Caco-2 (cell line): ENCODE data around the gene MRI1. TPM values are rescaled to one million over a fixed set of nuclear protein-coding genes. Genes with fewer than 3 reads are reported as not detected.
"Not testable (repeated sequence)": the region's sequence is repeated elsewhere in the genome, so short reads cannot be mapped to it uniquely, and the experiment has no call there.

Source experiments
- BruUV-seq: library from RNA; stranded (reverse); fragments of 400-500 nt; replicated peaks from 2 replicates; lab custom pipeline; 2021; lab: Mats Ljungman, UMichigan
- CTCF ChIA-PET: fragments of 300-600 bp; sonication (Branson Sonifier 250); formaldehyde crosslinking; loops from one replicate; lab custom pipeline; 2022; ENCODE audit warnings: antibody characterized with exemption; lab: Charles Lee
- POLR2A ChIA-PET: fragments of 300-600 bp; sonication (Branson Sonifier 250); formaldehyde crosslinking; loops from one replicate; lab custom pipeline; 2022; ENCODE audit warnings: antibody characterized with exemption; lab: Charles Lee
- DNase-seq, 2 experiments: peaks; one replicate each; pipeline versions ENCODE4 v3.0.0 to v3.0.0-alpha.2; 2020 to 2022
- H3K27me3 ChIP-seq: replicated peaks from 2 replicates; pipeline ENCODE4 v1.6.0; 2011; ENCODE audit warnings: low read length; ENCODE audit not compliant: control insufficient read depth, insufficient read depth
- H3K36me3 ChIP-seq: 2 replicates; pipeline ENCODE4 v1.5.1; 2011; ENCODE audit warnings: low read length; ENCODE audit not compliant: control insufficient read depth, insufficient read depth
- H3K4me1 ChIP-seq: fragments of 250-450 bp; sonication (Bioruptor Pico); 2 replicates; pipeline ENCODE4 v1.5.1; 2020; ENCODE audit warnings: mild to moderate bottlenecking
- H3K4me3 ChIP-seq: 2 replicates; pipeline ENCODE4 v1.5.1; 2011; ENCODE audit warnings: low read depth, mild to moderate bottlenecking, control low read depth, low read length
- H3K9me3 ChIP-seq: fragments of 250-450 bp; sonication (Bioruptor Pico); 2 replicates; pipeline ENCODE4 v1.5.1; 2020; ENCODE audit warnings: mild to moderate bottlenecking, moderate library complexity
- H3K27ac Mint-ChIP-seq: one replicate; pipeline ENCODE4 v1.8.0; 2022; ENCODE audit warnings: mixed read lengths; ENCODE audit not compliant: unreplicated experiment
- H3K27me3 Mint-ChIP-seq: one replicate; pipeline ENCODE4 v1.8.0; 2022; ENCODE audit warnings: mixed read lengths; ENCODE audit not compliant: insufficient read depth, unreplicated experiment
- H3K36me3 Mint-ChIP-seq: one replicate; pipeline ENCODE4 v1.8.0; 2022; ENCODE audit warnings: mild to moderate bottlenecking, mixed read lengths; ENCODE audit not compliant: insufficient read depth, unreplicated experiment
- H3K4me1 Mint-ChIP-seq: one replicate; pipeline ENCODE4 v1.8.0; 2022; ENCODE audit warnings: low read depth, mixed read lengths; ENCODE audit not compliant: unreplicated experiment
- H3K4me3 Mint-ChIP-seq: one replicate; pipeline ENCODE4 v1.8.0; 2022; ENCODE audit warnings: mild to moderate bottlenecking, moderate library complexity, mixed read lengths; ENCODE audit not compliant: unreplicated experiment
- H3K9me3 Mint-ChIP-seq: one replicate; pipeline ENCODE4 v1.8.0; 2022; ENCODE audit warnings: mixed read lengths; ENCODE audit not compliant: unreplicated experiment
- intact Hi-C: fragments of 100-400 bp; cut with micrococcal nuclease; formaldehyde crosslinking; loops from one replicate; pipeline ENCODE4 v1.10.0; 2022; ENCODE audit not compliant: unreplicated experiment
- total RNA-seq: library from RNA; stranded (reverse); gene quantifications from 2 replicates; pipeline ENCODE4 v1.2.3, GENCODE V29; 2022
- TF ChIP-seq, protein P1 (sequence below), 2 experiments: fragments of 200-600 bp in 1 of 2; IDR thresholded peaks; 1 replicate in 1 of 2; 2 replicates in 1 of 2; pipeline versions ENCODE4 v1.5.1 to v1.8.0; 2011 to 2022; ENCODE audit warnings: antibody characterized with exemption in 1 of 2, control low read depth in 1 of 2, inconsistent platforms in 1 of 2, low read depth in 1 of 2, low read length in 1 of 2, mild to moderate bottlenecking in 1 of 2, moderate library complexity in 1 of 2; ENCODE audit not compliant: insufficient read depth in 1 of 2, severe bottlenecking in 1 of 2, unreplicated experiment in 1 of 2

MRI1 gene
- total RNA-seq, 1 experiment from 2014 or later, result 25.7 TPM

DNA sequence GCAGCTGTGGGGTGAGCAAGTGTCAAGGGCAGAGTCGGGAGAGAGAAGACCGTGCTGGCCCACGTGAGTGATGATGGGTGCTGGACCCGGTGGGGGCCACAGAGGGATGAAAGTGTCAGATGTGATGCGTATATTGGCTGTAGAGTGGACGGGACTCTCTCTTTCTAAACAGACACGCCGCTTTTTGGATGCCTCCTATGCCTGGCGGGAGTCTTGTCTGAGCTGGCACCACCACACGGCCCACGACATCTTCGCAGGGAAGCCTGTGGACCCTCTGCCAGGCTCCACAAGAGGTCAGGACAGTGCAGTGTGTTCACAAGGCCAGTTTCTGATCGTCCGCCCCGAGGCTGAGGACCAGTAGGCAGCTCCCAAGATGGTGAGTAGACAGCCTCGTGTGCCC, 12.9 kb upstream of the MRI1 start:
- TF ChIP-seq, protein P1, sequence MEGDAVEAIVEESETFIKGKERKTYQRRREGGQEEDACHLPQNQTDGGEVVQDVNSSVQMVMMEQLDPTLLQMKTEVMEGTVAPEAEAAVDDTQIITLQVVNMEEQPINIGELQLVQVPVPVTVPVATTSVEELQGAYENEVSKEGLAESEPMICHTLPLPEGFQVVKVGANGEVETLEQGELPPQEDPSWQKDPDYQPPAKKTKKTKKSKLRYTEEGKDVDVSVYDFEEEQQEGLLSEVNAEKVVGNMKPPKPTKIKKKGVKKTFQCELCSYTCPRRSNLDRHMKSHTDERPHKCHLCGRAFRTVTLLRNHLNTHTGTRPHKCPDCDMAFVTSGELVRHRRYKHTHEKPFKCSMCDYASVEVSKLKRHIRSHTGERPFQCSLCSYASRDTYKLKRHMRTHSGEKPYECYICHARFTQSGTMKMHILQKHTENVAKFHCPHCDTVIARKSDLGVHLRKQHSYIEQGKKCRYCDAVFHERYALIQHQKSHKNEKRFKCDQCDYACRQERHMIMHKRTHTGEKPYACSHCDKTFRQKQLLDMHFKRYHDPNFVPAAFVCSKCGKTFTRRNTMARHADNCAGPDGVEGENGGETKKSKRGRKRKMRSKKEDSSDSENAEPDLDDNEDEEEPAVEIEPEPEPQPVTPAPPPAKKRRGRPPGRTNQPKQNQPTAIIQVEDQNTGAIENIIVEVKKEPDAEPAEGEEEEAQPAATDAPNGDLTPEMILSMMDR (IDR thresholded peaks at IDR 0.05; ENCODE audit: insufficient read depth in 1 of 2, low read depth in 1 of 2, low read length in 1 of 2, severe bottlenecking in 1 of 2, unreplicated experiment in 1 of 2), result no peak
- POLR2A ChIA-PET, result interaction anchor here (0.6 kb wide), 1 partner anchor 112 kb away, joined by 3 read pairs; no protein-coding TSS in a partner anchor

GRCh38 chr19:13753622-13754021, 10.7 kb upstream of the MRI1 start:
- not testable (repeated sequence) for H3K36me3 Mint-ChIP-seq

More for the DNA sequence above, 12.9 kb upstream of the MRI1 start:
- no peaks in the 10 kb centered on the region for H3K4me1 Mint-ChIP-seq
- no TSS peak for BruUV-seq
- H3K9me3 ChIP-seq, result peaks cover 5% of the 10 kb centered on the region; the same call in 1 of the 2 replicates
- H3K4me1 ChIP-seq, result peaks cover 5% of the 10 kb centered on the region; the same call in 1 of the 2 replicates
- no peak overlapping the region for H3K27ac Mint-ChIP-seq
- DNase-seq, result no peak
- CTCF ChIA-PET, result no interaction called here
- no peaks in the 10 kb centered on the region for H3K9me3 Mint-ChIP-seq
- no peaks in the 10 kb centered on the region for H3K27me3 Mint-ChIP-seq
- peaks cover 2% of the 10 kb centered on the region; the same call in 1 of the 2 replicates for H3K36me3 ChIP-seq
- peaks cover 21% of the 10 kb centered on the region for H3K36me3 Mint-ChIP-seq
- H3K4me3 Mint-ChIP-seq, result no peak overlapping the region
- H3K4me3 ChIP-seq, result no peak overlapping the region
- no peaks in the 10 kb centered on the region for H3K27me3 ChIP-seq
- intact Hi-C loops, result no loop called here

GRCh38 chr19:13756210-13756609, 8.1 kb upstream of the MRI1 start:
- Histone ChIP-seq H3K4me3 (no peak overlapping the region), H3K36me3 (peaks cover 2% of the 10 kb centered on the region; the same call in 1 of the 2 replicates), H3K27me3 (no peaks in the 10 kb centered on the region), H3K4me1 (no peaks in the 10 kb centered on the region), H3K9me3 (no peaks in the 10 kb centered on the region)
- no peak for DNase-seq
- CTCF ChIA-PET, result no interaction called here
- TF ChIP-seq, protein P1 (IDR thresholded peaks at IDR 0.05; ENCODE audit: insufficient read depth in 1 of 2, low read depth in 1 of 2, low read length in 1 of 2, severe bottlenecking in 1 of 2, unreplicated experiment in 1 of 2), result no peak
- H3K27ac Mint-ChIP-seq, result no peak overlapping the region
- H3K36me3 Mint-ChIP-seq, result peaks cover 21% of the 10 kb centered on the region
- no peaks in the 10 kb centered on the region for H3K27me3 Mint-ChIP-seq
- H3K9me3 Mint-ChIP-seq, result no peaks in the 10 kb centered on the region
- intact Hi-C loops, result no loop called here
- no peak overlapping the region for H3K4me3 Mint-ChIP-seq
- no TSS peak for BruUV-seq
- POLR2A ChIA-PET, result no interaction called here
- no peaks in the 10 kb centered on the region for H3K4me1 Mint-ChIP-seq

More at GRCh38 chr19:13753622-13754021, 10.7 kb upstream of the MRI1 start:
- CTCF ChIA-PET, H3K9me3 Mint-ChIP-seq, BruUV-seq, intact Hi-C loops, DNase-seq, H3K4me1 ChIP-seq, H3K4me3 ChIP-seq, H3K4me1 Mint-ChIP-seq, H3K36me3 ChIP-seq, H3K27me3 ChIP-seq, H3K4me3 Mint-ChIP-seq, H3K27ac Mint-ChIP-seq, H3K27me3 Mint-ChIP-seq, POLR2A ChIA-PET, H3K9me3 ChIP-seq: not testable (repeated sequence)
